ENCODE data around the gene DOCK3. TPM values are rescaled to one million over a fixed set of nuclear protein-coding genes. Genes with fewer than 3 reads are reported as not detected.
A peak's percentile ranks its signal among the peaks of the same experiment; 100 is the strongest.

DOCK3 gene
- total and polyA plus RNA-seq, 4 donors: 11.0 to 35.7 (median 33.0) TPM

DNA sequence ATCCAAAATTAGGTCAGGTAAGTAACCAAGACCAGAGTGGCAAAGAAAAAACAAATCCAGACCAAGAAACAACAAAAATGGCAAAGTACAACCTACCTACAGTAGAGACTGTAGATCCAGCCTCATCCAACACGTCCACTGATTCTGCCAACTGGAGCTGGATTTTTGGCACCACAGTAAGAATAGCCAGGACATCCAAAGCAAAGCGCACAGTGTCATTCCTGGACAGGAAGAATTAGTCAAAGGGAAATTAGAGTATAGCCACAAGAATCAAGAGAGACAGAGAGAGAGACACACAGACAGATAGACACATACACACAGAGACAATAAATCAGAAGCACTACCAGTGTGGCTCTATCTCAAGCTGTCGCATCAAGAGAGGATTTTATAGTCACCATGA lies 747.5 kb downstream of the DOCK3 start:
- 90% methylated on average over 2 of the region's 3 CpGs for WGBS (ENCODE audit: insufficient coverage)
- Histone ChIP-seq H3K27me3 (ENCODE audit: control insufficient read depth, insufficient read depth, low read length) (no peaks in the 10 kb centered on the region), H3K4me1 (ENCODE audit: control insufficient read depth, insufficient read depth, low read length) (no peaks in the 10 kb centered on the region), H3K27ac (ENCODE audit: low read depth, low read length) (no peak overlapping the region), H3K4me3 (ENCODE audit: low read depth, low read length) (no peak overlapping the region), H3K36me3 (ENCODE audit: control insufficient read depth, insufficient read depth, low read length) (peaks cover 26% of the 10 kb centered on the region), H3K9me3 (ENCODE audit: control insufficient read depth, insufficient read depth, low read length) (no peaks in the 10 kb centered on the region)
- DNase-seq (ENCODE audit: low read depth in 4 of 6, low spot score in 6 of 6): no peak

DNA sequence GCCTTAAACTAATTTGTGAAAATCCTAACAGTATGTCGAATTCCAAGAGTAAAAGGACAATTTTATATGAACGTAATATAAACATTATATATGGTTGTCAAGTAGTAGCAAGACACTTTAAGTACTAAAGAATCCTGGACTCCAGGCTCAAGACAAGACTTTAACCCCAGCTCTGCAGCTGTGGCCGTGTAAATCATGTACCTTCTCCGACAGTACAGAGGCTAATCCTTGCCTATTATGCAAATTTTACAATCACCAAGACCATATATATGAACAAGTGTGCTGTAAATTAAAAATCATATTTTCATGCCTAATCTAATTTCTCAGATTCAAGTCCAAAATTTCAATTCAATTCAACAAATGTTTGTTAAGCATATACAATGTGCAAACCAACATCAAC lies 752.2 kb downstream of the DOCK3 start:
- WGBS (ENCODE audit: insufficient coverage): no CpG with 5 or more reads among the region's 4 CpGs

DNA sequence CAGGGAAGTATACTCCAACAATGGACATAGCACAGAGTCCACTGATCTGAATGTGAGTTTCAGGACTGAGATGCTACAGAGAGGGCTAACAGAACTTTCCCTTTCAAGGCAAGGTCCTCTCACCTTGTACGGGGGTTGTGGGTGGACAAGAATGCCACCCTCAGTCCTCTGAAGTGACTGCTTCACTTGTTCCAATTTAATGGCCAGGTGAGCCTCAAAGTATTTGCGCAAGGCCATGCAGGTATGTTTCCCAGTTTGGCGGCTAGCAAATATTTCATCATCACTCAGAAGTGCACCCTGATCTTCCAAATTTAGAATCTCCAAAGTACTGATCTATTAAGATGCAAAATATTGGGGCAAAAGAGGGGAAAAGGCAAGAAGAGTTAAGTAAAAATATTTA lies 754.4 kb downstream of the DOCK3 start:
- no peak overlapping the region for H3K27ac ChIP-seq (ENCODE audit: low read depth, low read length)
- H3K9me3 ChIP-seq (ENCODE audit: control insufficient read depth, insufficient read depth, low read length): no peaks in the 10 kb centered on the region
- DNase-seq (ENCODE audit: low read depth in 4 of 6, low spot score in 6 of 6): no peak
- H3K27me3 ChIP-seq (ENCODE audit: control insufficient read depth, insufficient read depth, low read length): no peaks in the 10 kb centered on the region
- no peak overlapping the region for H3K4me3 ChIP-seq (ENCODE audit: low read depth, low read length)
- no peaks in the 10 kb centered on the region for H3K4me1 ChIP-seq (ENCODE audit: control insufficient read depth, insufficient read depth, low read length)
- H3K36me3 ChIP-seq (ENCODE audit: control insufficient read depth, insufficient read depth, low read length): peaks cover 28% of the 10 kb centered on the region
- 100% methylated on average over 1 of the region's 3 CpGs for WGBS (ENCODE audit: insufficient coverage)

More for the DNA sequence above, 752.2 kb downstream of the DOCK3 start:
- Histone ChIP-seq H3K9me3 (ENCODE audit: control insufficient read depth, insufficient read depth, low read length) (no peaks in the 10 kb centered on the region), H3K27me3 (ENCODE audit: control insufficient read depth, insufficient read depth, low read length) (no peaks in the 10 kb centered on the region), H3K4me3 (ENCODE audit: low read depth, low read length) (no peak overlapping the region), H3K36me3 (ENCODE audit: control insufficient read depth, insufficient read depth, low read length) (peaks cover 24% of the 10 kb centered on the region), H3K4me1 (ENCODE audit: control insufficient read depth, insufficient read depth, low read length) (no peaks in the 10 kb centered on the region), H3K27ac (ENCODE audit: low read depth, low read length) (no peak overlapping the region)
- no peak for DNase-seq (ENCODE audit: low read depth in 4 of 6, low spot score in 6 of 6)

Small RNA genes lying within 50 kb of the gene (small RNA-seq; reads per million reads assigned to genes)
- gene MIR4787 (ENCODE audit: low replicate concordance) (0.26 reads per million, percentile 20 among the genes with 10 or more reads in this experiment), gene PPIAP69 (ENCODE audit: low replicate concordance) (not detected)

Other genes with a start within 250 kb of the DOCK3 start
- gene CACNA2D2, start 171.3 kb upstream of the DOCK3 start, total RNA-seq: 10 to 100 TPM; 11.6 to 27.0 TPM
- gene CACNA2D2, start 171.3 kb upstream of the DOCK3 start, polyA plus RNA-seq (ENCODE audit: insufficient read length in 2 of 2): 10 to 100 TPM; 49.6 to 59.2 TPM
- 10 to 100 TPM; 22.6 to 28.8 TPM for gene C3orf18, start 107.2 kb upstream of the DOCK3 start, total RNA-seq
- gene C3orf18, start 107.2 kb upstream of the DOCK3 start, polyA plus RNA-seq (ENCODE audit: insufficient read length in 2 of 2): 10 to 100 TPM; 32.2 to 43.6 TPM
- 10 to 100 TPM in 1 of 2 donors, 1 to 10 TPM in 1; 4.3 to 23.7 TPM for gene HEMK1, start 105.4 kb upstream of the DOCK3 start, total RNA-seq
- gene HEMK1, start 105.4 kb upstream of the DOCK3 start, polyA plus RNA-seq (ENCODE audit: insufficient read length in 2 of 2): 10 to 100 TPM; 16.9 to 18.6 TPM
- 1 to 10 TPM; 1.1 to 2.4 TPM for gene CISH, start 63.2 kb upstream of the DOCK3 start, total RNA-seq
- gene CISH, start 63.2 kb upstream of the DOCK3 start, polyA plus RNA-seq (ENCODE audit: insufficient read length in 2 of 2): 1 to 10 TPM; 2.5 to 3.2 TPM
- 10 to 100 TPM; 12.4 to 24.4 TPM for gene MAPKAPK3, start 57.8 kb upstream of the DOCK3 start, total RNA-seq
- gene MAPKAPK3, start 57.8 kb upstream of the DOCK3 start, polyA plus RNA-seq (ENCODE audit: insufficient read length in 2 of 2): 10 to 100 TPM; 18.0 to 19.9 TPM